Parathyroid adenoma (tissue), 2 donors: ENCODE measurements around the gene MYOCOS.

Source experiments
- H2AFZ ChIP-seq: fragments of 300-600 bp; sonication (generic); one replicate; pipeline ENCODE4 v1.7.0; 2017; ENCODE audit warnings: antibody characterized with exemption, mild to moderate bottlenecking
- H3K27ac ChIP-seq: fragments of 300-600 bp; sonication (generic); one replicate; pipeline ENCODE4 v1.7.0; 2017
- H3K27me3 ChIP-seq: fragments of 300-600 bp; sonication (generic); one replicate; pipeline ENCODE4 v1.7.0; 2017; ENCODE audit warnings: low read length; ENCODE audit not compliant: control insufficient read depth, insufficient read depth
- H3K36me3 ChIP-seq: fragments of 300-600 bp; sonication (generic); one replicate; pipeline ENCODE4 v1.7.0; 2017; ENCODE audit warnings: low read length; ENCODE audit not compliant: control insufficient read depth, insufficient read depth
- H3K4me1 ChIP-seq: fragments of 300-600 bp; sonication (generic); one replicate; pipeline ENCODE4 v1.7.0; 2017; ENCODE audit warnings: control low read depth
- H3K4me2 ChIP-seq: fragments of 300-600 bp; sonication (generic); one replicate; pipeline ENCODE4 v1.7.0; 2017; ENCODE audit warnings: low read length
- H3K4me3 ChIP-seq: fragments of 300-600 bp; sonication (generic); one replicate; pipeline ENCODE4 v1.7.0; 2017; ENCODE audit warnings: low read depth, low read length
- H3K79me2 ChIP-seq: fragments of 300-600 bp; sonication (generic); one replicate; pipeline ENCODE4 v1.7.0; 2017; ENCODE audit warnings: control low read depth
- H3K9ac ChIP-seq: fragments of 300-600 bp; sonication (generic); one replicate; pipeline ENCODE4 v1.7.0; 2017; ENCODE audit warnings: mild to moderate bottlenecking
- H3K9me3 ChIP-seq: fragments of 300-600 bp; sonication (generic); one replicate; pipeline ENCODE4 v1.7.0; 2017; ENCODE audit warnings: low read length; ENCODE audit not compliant: control insufficient read depth
- TF ChIP-seq, protein P1 (sequence below): fragments of 300-600 bp; sonication (generic); IDR thresholded peaks from one replicate; pipeline ENCODE4 v1.7.0; 2017; ENCODE audit warnings: antibody characterized with exemption, mild to moderate bottlenecking
- donor health status: primary hyperparathyroidism.

The MYOCOS gene

GRCh38 chr1:171635661-171636060 lies 13.6 kb downstream of the MYOCOS start:
- Histone ChIP-seq H3K36me3 (no peaks in the 10 kb centered on the region), H3K4me2 (no peak overlapping the region), H3K27me3 (no peaks in the 10 kb centered on the region), H3K4me3 (no peak overlapping the region), H3K9me3 (no peaks in the 10 kb centered on the region), H3K79me2 (no peaks in the 10 kb centered on the region), H3K4me1 (no peaks in the 10 kb centered on the region), H3K27ac (no peak overlapping the region), H2AFZ (no peak overlapping the region), H3K9ac (no peak overlapping the region)
- TF ChIP-seq, protein P1, sequence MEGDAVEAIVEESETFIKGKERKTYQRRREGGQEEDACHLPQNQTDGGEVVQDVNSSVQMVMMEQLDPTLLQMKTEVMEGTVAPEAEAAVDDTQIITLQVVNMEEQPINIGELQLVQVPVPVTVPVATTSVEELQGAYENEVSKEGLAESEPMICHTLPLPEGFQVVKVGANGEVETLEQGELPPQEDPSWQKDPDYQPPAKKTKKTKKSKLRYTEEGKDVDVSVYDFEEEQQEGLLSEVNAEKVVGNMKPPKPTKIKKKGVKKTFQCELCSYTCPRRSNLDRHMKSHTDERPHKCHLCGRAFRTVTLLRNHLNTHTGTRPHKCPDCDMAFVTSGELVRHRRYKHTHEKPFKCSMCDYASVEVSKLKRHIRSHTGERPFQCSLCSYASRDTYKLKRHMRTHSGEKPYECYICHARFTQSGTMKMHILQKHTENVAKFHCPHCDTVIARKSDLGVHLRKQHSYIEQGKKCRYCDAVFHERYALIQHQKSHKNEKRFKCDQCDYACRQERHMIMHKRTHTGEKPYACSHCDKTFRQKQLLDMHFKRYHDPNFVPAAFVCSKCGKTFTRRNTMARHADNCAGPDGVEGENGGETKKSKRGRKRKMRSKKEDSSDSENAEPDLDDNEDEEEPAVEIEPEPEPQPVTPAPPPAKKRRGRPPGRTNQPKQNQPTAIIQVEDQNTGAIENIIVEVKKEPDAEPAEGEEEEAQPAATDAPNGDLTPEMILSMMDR: no peak

DNA sequence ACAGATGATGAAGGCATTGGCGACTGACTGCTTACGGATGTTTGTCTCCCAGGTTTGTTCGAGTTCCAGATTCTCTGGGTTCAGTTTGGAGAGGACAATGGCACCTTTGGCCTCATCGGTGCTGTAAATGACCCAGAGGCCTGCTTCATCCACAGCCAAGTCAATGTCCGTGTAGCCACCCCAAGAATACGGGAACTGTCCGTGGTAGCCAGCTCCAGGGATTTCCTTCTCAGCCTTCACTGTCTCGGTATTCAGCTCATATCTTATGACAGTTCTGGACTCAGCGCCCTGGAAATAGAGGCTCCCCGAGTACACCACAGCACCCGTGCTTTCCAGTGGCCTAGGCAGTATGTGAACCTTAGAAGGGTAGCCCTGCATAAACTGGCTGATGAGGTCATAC lies 14.1 kb downstream of the MYOCOS start:
- Histone ChIP-seq H3K27ac (no peak overlapping the region), H3K36me3 (no peaks in the 10 kb centered on the region), H3K4me2 (no peak overlapping the region), H2AFZ (no peak overlapping the region), H3K79me2 (no peaks in the 10 kb centered on the region), H3K27me3 (no peaks in the 10 kb centered on the region), H3K9ac (no peak overlapping the region), H3K9me3 (no peaks in the 10 kb centered on the region), H3K4me1 (no peaks in the 10 kb centered on the region), H3K4me3 (no peak overlapping the region)
- TF ChIP-seq, protein P1: no peak

DNA sequence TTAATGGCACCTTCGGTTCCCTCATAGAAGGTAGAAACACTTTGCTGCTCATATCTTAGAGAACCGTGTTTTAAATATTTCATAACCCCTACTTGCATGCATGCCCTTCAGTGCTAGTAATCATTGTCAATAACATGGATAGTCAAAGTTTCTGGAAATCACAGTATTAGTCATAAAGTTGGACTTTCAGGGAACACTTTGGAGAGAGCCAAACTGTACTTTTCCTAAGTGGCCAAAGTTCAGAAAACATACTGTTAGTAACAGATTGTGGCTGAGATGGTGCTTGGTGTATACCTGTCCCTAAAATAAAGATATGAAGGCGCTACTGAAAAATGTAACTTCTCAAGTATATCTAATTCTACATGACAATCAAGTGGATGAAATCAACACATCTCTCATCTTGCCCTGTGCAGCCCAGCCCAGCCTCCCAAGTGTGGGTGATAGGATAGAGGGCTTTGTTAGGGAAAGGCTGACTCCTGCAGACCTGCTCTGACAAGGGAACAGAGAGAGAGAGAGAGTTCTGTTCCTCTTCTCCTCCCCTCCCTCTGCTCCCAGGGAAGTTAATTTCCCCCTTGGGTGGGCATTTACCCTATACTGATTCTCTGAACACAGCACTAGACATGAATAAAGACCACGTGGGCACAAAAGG lies 16.0 kb downstream of the MYOCOS start:
- H3K4me3 ChIP-seq: no peak overlapping the region
- H2AFZ ChIP-seq: no peak overlapping the region

GRCh38 chr1:171640225-171640624 lies 18.2 kb downstream of the MYOCOS start:
- no peak overlapping the region for H3K27ac ChIP-seq
- TF ChIP-seq, protein P1: no peak
- no peaks in the 10 kb centered on the region for H3K79me2 ChIP-seq
- no peaks in the 10 kb centered on the region for H3K36me3 ChIP-seq
- no peaks in the 10 kb centered on the region for H3K9me3 ChIP-seq
- H3K4me3 ChIP-seq: no peak overlapping the region
- H3K9ac ChIP-seq: no peak overlapping the region
- no peaks in the 10 kb centered on the region for H3K27me3 ChIP-seq
- H3K4me1 ChIP-seq: no peaks in the 10 kb centered on the region
- no peak overlapping the region for H2AFZ ChIP-seq
- H3K4me2 ChIP-seq: no peak overlapping the region

More for the DNA sequence above, 16.0 kb downstream of the MYOCOS start:
- Histone ChIP-seq H3K27me3 (no peaks in the 10 kb centered on the region), H3K36me3 (no peaks in the 10 kb centered on the region), H3K27ac (no peak overlapping the region), H3K9ac (no peak overlapping the region), H3K4me1 (no peaks in the 10 kb centered on the region), H3K4me2 (no peak overlapping the region), H3K9me3 (no peaks in the 10 kb centered on the region), H3K79me2 (no peaks in the 10 kb centered on the region)
- TF ChIP-seq, protein P1: no peak
